ENCODE measurements around the gene LYZL1. TPM values are rescaled to one million over a fixed set of nuclear protein-coding genes. Genes with fewer than 3 reads are reported as not detected.
A peak's percentile ranks its signal among the peaks of the same experiment; 100 is the strongest.

The LYZL1 gene
- total and polyA plus RNA-seq, 9 of the 15 experiments (the other 6 are each of a cell fraction or from before 2014, with no cell fraction given): not detected

GRCh38 chr10:29322918-29323317 is 34.0 kb downstream of the LYZL1 start:
- no peak overlapping the region for H3K27ac ChIP-seq (ENCODE audit: extremely low read depth, low read depth, low read length)
- no peaks in the 10 kb centered on the region for H3K9me1 ChIP-seq (ENCODE audit: control insufficient read depth, insufficient read depth, low read length)
- H3K4me1 ChIP-seq (replicated peaks in 1 of 2; ENCODE audit: control insufficient read depth in 2 of 2, insufficient read depth in 2 of 2, low read length in 2 of 2): peaks cover 0 to 3% of the 10 kb centered on the region in 2 experiments; a peak in 1 of 5 replicates
- no peaks in the 10 kb centered on the region for H4K20me1 ChIP-seq (replicated peaks; ENCODE audit: control insufficient read depth, insufficient read depth, low read length)
- H3K4me3 ChIP-seq: no peak overlapping the region
- DNase-seq (ENCODE audit: extremely low read depth in 1 of 4, low spot score in 3 of 4): no peak
- no peaks in the 10 kb centered on the region for H3K9me3 ChIP-seq (replicated peaks; ENCODE audit: control insufficient read depth, insufficient read depth, low read depth, low read length)
- ATAC-seq: no peak
- CTCF ChIA-PET (ENCODE audit: low intra/inter-chr PET ratio): no interaction called here
- no peak for FAIRE-seq
- no TSS peak for BruUV-seq (replicated peaks)
- POLR2A ChIA-PET: no interaction called here
- no peak overlapping the region for H3K9ac ChIP-seq (ENCODE audit: insufficient read depth in 1 of 2, low read depth in 2 of 2, low read length in 2 of 2)
- TF ChIP-seq, protein P1, sequence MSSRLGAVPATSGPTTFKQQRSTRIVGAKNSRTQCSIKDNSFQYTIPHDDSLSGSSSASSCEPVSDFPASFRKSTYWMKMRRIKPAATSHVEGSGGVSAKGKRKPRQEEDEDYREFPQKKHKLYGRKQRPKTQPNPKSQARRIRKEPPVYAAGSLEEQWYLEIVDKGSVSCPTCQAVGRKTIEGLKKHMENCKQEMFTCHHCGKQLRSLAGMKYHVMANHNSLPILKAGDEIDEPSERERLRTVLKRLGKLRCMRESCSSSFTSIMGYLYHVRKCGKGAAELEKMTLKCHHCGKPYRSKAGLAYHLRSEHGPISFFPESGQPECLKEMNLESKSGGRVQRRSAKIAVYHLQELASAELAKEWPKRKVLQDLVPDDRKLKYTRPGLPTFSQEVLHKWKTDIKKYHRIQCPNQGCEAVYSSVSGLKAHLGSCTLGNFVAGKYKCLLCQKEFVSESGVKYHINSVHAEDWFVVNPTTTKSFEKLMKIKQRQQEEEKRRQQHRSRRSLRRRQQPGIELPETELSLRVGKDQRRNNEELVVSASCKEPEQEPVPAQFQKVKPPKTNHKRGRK (tag; IDR thresholded peaks at IDR 0.05): 0 out of 2 replicates have a peak, but pooled peaks have one; percentile 4
- TF ChIP-seq, protein P2, sequence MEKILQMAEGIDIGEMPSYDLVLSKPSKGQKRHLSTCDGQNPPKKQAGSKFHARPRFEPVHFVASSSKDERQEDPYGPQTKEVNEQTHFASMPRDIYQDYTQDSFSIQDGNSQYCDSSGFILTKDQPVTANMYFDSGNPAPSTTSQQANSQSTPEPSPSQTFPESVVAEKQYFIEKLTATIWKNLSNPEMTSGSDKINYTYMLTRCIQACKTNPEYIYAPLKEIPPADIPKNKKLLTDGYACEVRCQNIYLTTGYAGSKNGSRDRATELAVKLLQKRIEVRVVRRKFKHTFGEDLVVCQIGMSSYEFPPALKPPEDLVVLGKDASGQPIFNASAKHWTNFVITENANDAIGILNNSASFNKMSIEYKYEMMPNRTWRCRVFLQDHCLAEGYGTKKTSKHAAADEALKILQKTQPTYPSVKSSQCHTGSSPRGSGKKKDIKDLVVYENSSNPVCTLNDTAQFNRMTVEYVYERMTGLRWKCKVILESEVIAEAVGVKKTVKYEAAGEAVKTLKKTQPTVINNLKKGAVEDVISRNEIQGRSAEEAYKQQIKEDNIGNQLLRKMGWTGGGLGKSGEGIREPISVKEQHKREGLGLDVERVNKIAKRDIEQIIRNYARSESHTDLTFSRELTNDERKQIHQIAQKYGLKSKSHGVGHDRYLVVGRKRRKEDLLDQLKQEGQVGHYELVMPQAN (IDR thresholded peaks at IDR 0.05; ENCODE audit: borderline replicate concordance): no peak
- no peak for TF ChIP-seq ARHGAP35 (IDR thresholded peaks at IDR 0.05; ENCODE audit: partially characterized antibody)
- TF ChIP-seq ZNF408 (CRISPR knock-in tag; IDR thresholded peaks at IDR 0.05; ENCODE audit: low read depth): no peak
- H3K4me2 ChIP-seq (ENCODE audit: insufficient read depth, low read length): no peak overlapping the region
- 2% methylated on average over 5 of the region's 5 CpGs for WGBS (ENCODE audit: insufficient coverage, low coverage, missing lambda C conversion rate)
- in situ Hi-C loops (cut with MboI) (no loop called here), intact Hi-C loops (cut with micrococcal nuclease) (no loop called here)
- H2AFZ ChIP-seq (ENCODE audit: low read depth, low read length): no peak overlapping the region
- no peaks in the 10 kb centered on the region for H3K79me2 ChIP-seq (ENCODE audit: control insufficient read depth, insufficient read depth, low read length)
- H3K27me3 ChIP-seq (ENCODE audit: control insufficient read depth in 2 of 2, insufficient read depth in 2 of 2, low read length in 2 of 2): peaks cover 5 to 41% of the 10 kb centered on the region in 2 experiments; a peak in 3 of 5 replicates
- H3K36me3 ChIP-seq (ENCODE audit: control insufficient read depth, insufficient read depth, low read length): no peaks in the 10 kb centered on the region
